A549 (cell line): Measurements from ENCODE around the gene IGLL1. TPM values are rescaled to one million over a fixed set of nuclear protein-coding genes. Genes with fewer than 3 reads are reported as not detected.
"Not testable (repeated sequence)": the region's sequence is repeated elsewhere in the genome, so short reads cannot be mapped to it uniquely, and the experiment has no call there.

Experiments used
- ATAC-seq, 2 experiments: fragments of 200-7000 bp in 1 of 2; fragments of >200 bp in 1 of 2; cut with Nextera tagmentation in 1 of 2; cut with Tn5 transposase in 1 of 2; 3 replicates each; pipeline versions ENCODE4 v1.8.0 to v1.9.1; 2018 to 2020; ENCODE audit warnings: mild to moderate bottlenecking in 1 of 2, moderate library complexity in 1 of 2
- CTCF ChIA-PET: fragments of 300-600 bp; sonication (Branson Sonifier 250); formaldehyde crosslinking; extraction: SDS; loops from one replicate; lab custom pipeline; 2021; ENCODE audit warnings: antibody characterized with exemption, inconsistent platforms; lab: Yijun Ruan, JAX
- POLR2A ChIA-PET: fragments of 350-600 bp; formaldehyde crosslinking; extraction: SDS; loops from one replicate; lab custom pipeline; 2021; ENCODE audit warnings: antibody characterized with exemption, inconsistent platforms; lab: Yijun Ruan, JAX
- DNase-seq, 2 experiments: peaks; one replicate each; pipeline versions ENCODE4 v3.0.0 to v3.0.0-alpha.2; 2011 to 2016; ENCODE audit warnings: low read depth in 1 of 2, low spot score in 1 of 2
- FAIRE-seq: peaks from 2 replicates; lab custom pipeline; 2011; peaks lifted over from hg19 to GRCh38; lab: Jason Lieb, UNC
- H3K27ac ChIP-seq, 2 experiments: fragments of >200 bp; sonication (Bioruptor Twin); formaldehyde crosslinking; 3 replicates each; pipeline ENCODE4 v1.5.1; 2016 to 2017
- H3K4me1 ChIP-seq: fragments of >200 bp; sonication (Bioruptor Twin); formaldehyde crosslinking; 3 replicates; pipeline ENCODE4 v1.6.1; 2016
- H3K4me2 ChIP-seq: fragments of >200 bp; sonication (Bioruptor Twin); formaldehyde crosslinking; 3 replicates; pipeline ENCODE4 v1.6.1; 2016
- H3K4me3 ChIP-seq: fragments of >200 bp; sonication (Bioruptor Twin); formaldehyde crosslinking; 3 replicates; pipeline ENCODE4 v1.5.1; 2016
- H3K9me3 ChIP-seq: fragments of >200 bp; sonication (Bioruptor Twin); formaldehyde crosslinking; 3 replicates; pipeline ENCODE4 v1.6.1; 2016
- CEBPB ChIP-seq, 2 experiments: fragments of >200 bp in 1 of 2; sonication (Bioruptor Twin) in 1 of 2; formaldehyde crosslinking in 1 of 2; IDR thresholded peaks; 2 replicates each; pipeline ENCODE4 v1.6.1; 2012 to 2016
- CTCF ChIP-seq: fragments of >200 bp; sonication (Bioruptor Twin); formaldehyde crosslinking; IDR thresholded peaks from 3 replicates; pipeline ENCODE4 v1.5.1; 2016
- EHF ChIP-seq: fragments of 250-450 bp; sonication (Bioruptor Pico); IDR thresholded peaks from 2 replicates; pipeline ENCODE4 v1.5.0; 2020; ENCODE audit warnings: mild to moderate bottlenecking
- GATA3 ChIP-seq: IDR thresholded peaks from 2 replicates; pipeline ENCODE4 v1.6.1; 2012; ENCODE audit warnings: borderline replicate concordance
- HOXB13 ChIP-seq: fragments of 250-450 bp; sonication (Bioruptor Pico); IDR thresholded peaks from 2 replicates; pipeline ENCODE4 v1.5.0; 2020; ENCODE audit warnings: low read depth, mild to moderate bottlenecking, moderate library complexity
- KDM5A ChIP-seq: fragments of 200-600 bp; sonication (generic); IDR thresholded peaks from 2 replicates; pipeline ENCODE4 v1.6.1; 2016; ENCODE audit warnings: antibody characterized with exemption, mild to moderate bottlenecking
- MAX ChIP-seq: IDR thresholded peaks from 2 replicates; pipeline ENCODE4 v1.6.1; 2012
- NFE2L2 ChIP-seq: fragments of 150-350 bp; conservative IDR thresholded peaks from 2 replicates; pipeline ENCODE4 v1.6.1; 2014; ENCODE audit warnings: low read length
- NR3C1 ChIP-seq: fragments of >200 bp; sonication (Bioruptor Twin); formaldehyde crosslinking; IDR thresholded peaks from 3 replicates; pipeline ENCODE4 v1.6.1; 2017
- PBX3 ChIP-seq: IDR thresholded peaks from 2 replicates; pipeline ENCODE4 v1.6.1; 2012
- RARB ChIP-seq: fragments of 250-450 bp; sonication (Bioruptor Pico); IDR thresholded peaks from 2 replicates; pipeline ENCODE4 v1.8.0; 2021; ENCODE audit warnings: mild to moderate bottlenecking, moderate library complexity
- REST ChIP-seq: fragments of 200-600 bp; sonication (generic); IDR thresholded peaks from 2 replicates; pipeline ENCODE4 v1.6.1; 2016; ENCODE audit warnings: antibody characterized with exemption, mild to moderate bottlenecking, moderate library complexity
- RFX5 ChIP-seq: fragments of 450-650 bp; IDR thresholded peaks from 2 replicates; pipeline ENCODE4 v1.7.1; 2014; ENCODE audit warnings: antibody characterized with exemption, mild to moderate bottlenecking, moderate library complexity
- SREBF2 ChIP-seq: fragments of 450-650 bp; IDR thresholded peaks from 2 replicates; pipeline ENCODE4 v1.6.1; 2014; ENCODE audit warnings: mild to moderate bottlenecking, moderate library complexity
- TP53 ChIP-seq: fragments of 250-450 bp; sonication (Bioruptor Pico); IDR thresholded peaks from 2 replicates; pipeline ENCODE4 v1.5.0; 2021; ENCODE audit warnings: mild to moderate bottlenecking, moderate library complexity
- ZNF302 ChIP-seq: fragments of 250-450 bp; sonication (Bioruptor Pico); IDR thresholded peaks from 2 replicates; pipeline ENCODE4 v1.9.0; 2021; ENCODE audit warnings: inconsistent platforms, mild to moderate bottlenecking, moderate library complexity
- WGBS: methylation state at CpG from one replicate; pipeline ENCODE4 v1.1.6; 2017; ENCODE audit errors: missing lambda C conversion rate; 5-methylcytosine and 5-hydroxymethylcytosine counted together
- polyA plus RNA-seq, 4 experiments: library from polyadenylated mRNA; depleted of rRNA in 3 of 4; stranded (reverse); fragments of >200 nt; fragmentation: RNase III in 1 of 4; extraction: RNeasy Plus Mini Kit Qiagen cat#74134 plus additional on column Dnase treatment in 1 of 4; gene quantifications; 2 replicates in 3 of 4; 3 replicates in 1 of 4; pipeline ENCODE4 v1.2.3, GENCODE V29; 2011 to 2017

The IGLL1 gene
- polyA plus RNA-seq, 2 of the 4 experiments (the other 2 are of a cell fraction) = not detected

- FAIRE-seq (no peak), DNase-seq (no peak), ATAC-seq (no peak)
- Histone ChIP-seq H3K9me3 (no peaks in the 10 kb centered on the region), H3K4me3 (no peak overlapping the region), H3K4me2 (no peak overlapping the region), H3K4me1 (no peaks in the 10 kb centered on the region), H3K27ac (no peak overlapping the region)
- WGBS = 75% methylated on average over 2 of the region's 2 CpGs
- POLR2A ChIA-PET = no interaction called here
- CTCF ChIA-PET = interaction anchor here (0.7 to 0.9 kb wide), 2 partner anchors 35 to 223 kb away, joined by 3 read pairs; no protein-coding TSS in a partner anchor
- TF ChIP-seq REST (no peak), NFE2L2 (no peak)
Observed at GRCh38 chr22:23626286-23626975, 46.3 kb upstream of the IGLL1 start.

- TF ChIP-seq TP53 (CRISPR knock-in tag) = no peak
- TF ChIP-seq MAX = no peak
- no peak for TF ChIP-seq RARB (CRISPR knock-in tag)
- TF ChIP-seq EHF (CRISPR knock-in tag) = no peak
- TF ChIP-seq NFE2L2 = no peak
- no peak for TF ChIP-seq PBX3
- no peak for TF ChIP-seq CTCF
- no peak for TF ChIP-seq ZNF302 (CRISPR knock-in tag)
- FAIRE-seq (no peak), ATAC-seq (no peak), DNase-seq (no peak)
- Histone ChIP-seq H3K4me3 (no peak overlapping the region), H3K4me1 (no peaks in the 10 kb centered on the region), H3K4me2 (no peak overlapping the region), H3K9me3 (no peaks in the 10 kb centered on the region), H3K27ac (no peak overlapping the region)
- ChIA-PET POLR2A (no interaction called here), CTCF (interaction anchor here (1.5 kb wide), 1 partner anchor 31 kb away, joined by 3 read pairs; no protein-coding TSS in a partner anchor)
- 55% methylated on average over 2 of the region's 2 CpGs for WGBS
Observed at GRCh38 chr22:23622634-23623033, 42.5 kb upstream of the IGLL1 start.

- CTCF ChIA-PET, DNase-seq, H3K9me3 ChIP-seq, FAIRE-seq, ATAC-seq, H3K4me3 ChIP-seq, H3K4me1 ChIP-seq, H3K27ac ChIP-seq, H3K4me2 ChIP-seq, POLR2A ChIA-PET: not testable (repeated sequence)
- WGBS = 35% methylated on average over 2 of the region's 2 CpGs
Observed at GRCh38 chr22:23621916-23622315, 41.8 kb upstream of the IGLL1 start.

GRCh38 chr22:23621082-23621780 is 41.1 kb upstream of the IGLL1 start:
- Histone ChIP-seq H3K27ac (no peak overlapping the region), H3K4me1 (no peaks in the 10 kb centered on the region), H3K4me2 (no peak overlapping the region), H3K4me3 (no peak overlapping the region), H3K9me3 (no peaks in the 10 kb centered on the region)
- ATAC-seq (no peak), DNase-seq (no peak), FAIRE-seq (no peak)
- 79% methylated on average over 9 of the region's 9 CpGs for WGBS
- POLR2A ChIA-PET = no interaction called here
- CTCF ChIA-PET = no interaction called here
- TF ChIP-seq GATA3 (no peak), SREBF2 (no peak), NR3C1 (no peak), KDM5A (no peak), HOXB13 (CRISPR knock-in tag) (no peak), EHF (CRISPR knock-in tag) (no peak), CEBPB (IDR thresholded peaks at IDR 0.05) (no peak), PBX3 (no peak), RFX5 (no peak), REST (no peak)
